Measurements from ENCODE around the gene NUP54.

DNA sequence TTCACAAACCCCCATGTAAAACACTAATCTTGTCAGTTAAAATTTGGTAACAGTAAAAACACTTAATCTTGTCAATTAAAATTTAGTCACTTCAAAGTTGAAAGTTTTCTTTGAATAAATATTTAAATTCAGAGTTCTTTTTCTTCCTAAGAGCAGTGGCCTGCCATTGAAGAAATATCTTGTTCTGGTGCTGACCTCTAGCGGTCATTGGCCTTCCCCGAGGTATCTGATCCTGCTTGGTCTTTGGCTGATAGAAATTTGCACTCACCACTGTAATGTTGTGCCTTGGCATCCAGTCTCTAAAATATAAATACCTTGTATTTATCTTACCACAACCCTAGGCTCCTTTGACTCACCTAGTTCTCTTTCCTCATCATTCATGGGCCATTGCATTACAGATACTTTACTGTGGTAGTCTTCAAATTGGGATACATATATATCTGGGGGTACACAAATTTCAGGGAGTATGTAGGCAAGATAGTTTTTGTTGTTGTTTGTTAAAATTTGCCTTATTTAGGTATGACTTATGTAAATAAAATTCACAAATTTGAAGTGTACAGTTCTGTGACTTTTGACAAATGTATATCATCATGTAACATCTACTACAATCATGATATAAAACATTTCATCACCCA is 80.4 kb downstream of the NUP54 start:
- TF ChIP-seq, protein P1, sequence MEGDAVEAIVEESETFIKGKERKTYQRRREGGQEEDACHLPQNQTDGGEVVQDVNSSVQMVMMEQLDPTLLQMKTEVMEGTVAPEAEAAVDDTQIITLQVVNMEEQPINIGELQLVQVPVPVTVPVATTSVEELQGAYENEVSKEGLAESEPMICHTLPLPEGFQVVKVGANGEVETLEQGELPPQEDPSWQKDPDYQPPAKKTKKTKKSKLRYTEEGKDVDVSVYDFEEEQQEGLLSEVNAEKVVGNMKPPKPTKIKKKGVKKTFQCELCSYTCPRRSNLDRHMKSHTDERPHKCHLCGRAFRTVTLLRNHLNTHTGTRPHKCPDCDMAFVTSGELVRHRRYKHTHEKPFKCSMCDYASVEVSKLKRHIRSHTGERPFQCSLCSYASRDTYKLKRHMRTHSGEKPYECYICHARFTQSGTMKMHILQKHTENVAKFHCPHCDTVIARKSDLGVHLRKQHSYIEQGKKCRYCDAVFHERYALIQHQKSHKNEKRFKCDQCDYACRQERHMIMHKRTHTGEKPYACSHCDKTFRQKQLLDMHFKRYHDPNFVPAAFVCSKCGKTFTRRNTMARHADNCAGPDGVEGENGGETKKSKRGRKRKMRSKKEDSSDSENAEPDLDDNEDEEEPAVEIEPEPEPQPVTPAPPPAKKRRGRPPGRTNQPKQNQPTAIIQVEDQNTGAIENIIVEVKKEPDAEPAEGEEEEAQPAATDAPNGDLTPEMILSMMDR (IDR thresholded peaks at IDR 0.05): peak; percentile 81 to 94 (median 90)
- TF ChIP-seq POLR2A (IDR thresholded peaks at IDR 0.05): no peak
